ENCODE data around the gene OCRL.

Gene OCRL

GRCh38 chrX:129590596-129590995, 50.5 kb downstream of the OCRL start:
- DNase-seq: no peak

GRCh38 chrX:129593137-129593536, 53.1 kb downstream of the OCRL start:
- no peak for DNase-seq

DNA sequence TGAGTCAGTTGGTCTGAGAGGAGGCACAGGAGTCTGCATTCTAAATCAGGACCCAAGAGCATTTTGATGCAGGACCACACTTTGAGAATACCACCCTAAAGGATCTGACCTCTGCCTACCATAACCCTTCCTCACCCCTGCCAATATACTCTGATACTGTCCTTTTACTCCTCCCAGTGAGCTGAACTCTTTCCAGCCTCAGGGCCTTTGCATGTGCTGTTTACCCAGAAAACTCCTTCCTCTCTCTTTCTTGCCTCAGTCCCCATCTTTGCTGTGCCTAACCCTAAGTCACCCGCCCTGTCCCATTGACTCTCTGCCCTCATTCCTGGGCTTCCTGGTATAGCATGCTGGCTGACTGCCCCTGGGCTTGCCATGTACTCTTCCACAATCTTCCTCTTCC, 54.7 kb downstream of the OCRL start:
- DNase-seq: no peak

- no peak for DNase-seq
Measured at GRCh38 chrX:129596077-129596476, 56.0 kb downstream of the OCRL start.

DNA sequence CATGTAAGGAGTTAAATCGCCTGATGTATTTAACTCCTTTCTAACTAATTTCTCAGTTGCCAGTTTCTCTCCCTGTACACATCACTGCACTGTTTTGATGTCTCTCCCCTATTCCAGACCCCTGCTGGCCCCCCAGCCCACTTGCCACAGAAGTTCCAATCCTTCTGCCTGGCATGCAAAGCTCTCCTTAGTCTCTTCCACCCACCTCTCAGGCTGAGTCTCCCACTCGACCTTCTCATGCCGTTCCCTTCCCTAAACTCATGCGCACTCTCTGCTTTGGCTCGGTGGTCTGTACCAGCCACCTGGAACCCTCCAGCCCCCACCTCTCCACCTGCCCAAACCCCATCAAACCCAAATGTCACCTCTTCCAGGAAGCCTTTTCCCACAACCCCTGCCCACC, 57.8 kb downstream of the OCRL start:
- DNase-seq: no peak

DNA sequence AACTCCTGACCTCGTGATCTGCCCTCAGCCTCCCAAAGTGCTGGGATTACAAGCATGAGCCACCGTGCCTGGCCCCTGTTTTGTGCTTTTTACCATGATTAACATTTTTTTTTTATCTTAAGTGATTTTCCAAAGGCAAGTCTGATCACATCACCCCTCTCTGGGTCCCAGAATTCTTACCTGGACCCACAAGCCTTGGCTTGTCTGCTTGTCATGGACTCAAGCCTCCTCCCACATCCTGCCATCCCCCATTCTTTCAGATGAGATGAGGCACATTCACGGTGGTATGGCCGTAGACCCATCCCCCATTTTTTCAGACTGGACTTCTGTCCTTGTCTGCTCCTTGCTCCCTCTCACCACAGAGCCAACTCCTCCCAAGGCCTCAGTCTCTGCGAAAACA, 59.4 kb downstream of the OCRL start:
- no peak for DNase-seq

- no peak for DNase-seq
Measured at GRCh38 chrX:129599996-129600395, 59.9 kb downstream of the OCRL start.

- DNase-seq: no peak
Measured at GRCh38 chrX:129600981-129601424, 60.9 kb downstream of the OCRL start.

GRCh38 chrX:129606918-129607317, 66.9 kb downstream of the OCRL start:
- DNase-seq: no peak

DNA sequence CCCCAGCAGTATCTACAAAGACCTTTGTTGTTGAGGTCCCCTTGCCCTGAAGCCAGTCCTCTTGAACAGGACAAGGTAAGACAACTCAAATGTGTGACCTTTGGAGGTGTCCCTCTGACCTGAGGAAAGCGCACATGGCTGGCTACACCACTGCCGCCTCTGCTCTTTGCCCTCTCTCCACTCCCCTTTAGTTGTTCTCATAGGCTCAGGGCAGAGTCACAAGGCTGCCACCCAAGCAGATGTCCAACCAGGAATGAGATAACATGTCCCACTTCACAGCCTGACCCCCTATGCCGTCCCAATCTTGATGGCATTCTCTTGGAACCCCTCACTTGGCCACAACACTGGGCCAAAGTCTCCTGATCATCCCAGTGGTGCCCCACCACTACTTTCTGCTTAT, 68.4 kb downstream of the OCRL start:
- no peak for DNase-seq

DNA sequence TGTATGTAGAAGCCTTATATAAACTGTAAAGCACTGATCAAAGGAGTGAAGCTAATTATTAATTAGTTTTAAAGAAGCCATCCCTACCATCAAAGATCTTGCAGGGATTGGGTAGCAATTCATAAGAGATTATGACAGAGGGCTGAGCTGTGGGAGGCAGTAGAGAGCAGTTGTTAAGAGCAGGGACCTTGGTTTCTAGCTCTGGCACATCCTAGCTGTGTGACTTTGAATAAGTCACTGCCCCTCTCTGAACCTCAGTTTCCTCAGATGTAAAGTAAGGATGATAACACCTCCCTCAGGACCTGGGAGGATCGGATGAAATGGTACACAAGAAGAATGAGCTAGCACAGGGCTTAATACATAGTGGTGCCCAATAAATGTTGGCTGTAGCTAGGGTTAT, 69.3 kb downstream of the OCRL start:
- DNase-seq: no peak

- no peak for DNase-seq
Measured at GRCh38 chrX:129612396-129612795, 72.3 kb downstream of the OCRL start.

- DNase-seq: no peak
Measured at GRCh38 chrX:129613596-129613995, 73.5 kb downstream of the OCRL start.

- no peak for DNase-seq
Measured at GRCh38 chrX:129614481-129615255, 74.6 kb downstream of the OCRL start.

DNA sequence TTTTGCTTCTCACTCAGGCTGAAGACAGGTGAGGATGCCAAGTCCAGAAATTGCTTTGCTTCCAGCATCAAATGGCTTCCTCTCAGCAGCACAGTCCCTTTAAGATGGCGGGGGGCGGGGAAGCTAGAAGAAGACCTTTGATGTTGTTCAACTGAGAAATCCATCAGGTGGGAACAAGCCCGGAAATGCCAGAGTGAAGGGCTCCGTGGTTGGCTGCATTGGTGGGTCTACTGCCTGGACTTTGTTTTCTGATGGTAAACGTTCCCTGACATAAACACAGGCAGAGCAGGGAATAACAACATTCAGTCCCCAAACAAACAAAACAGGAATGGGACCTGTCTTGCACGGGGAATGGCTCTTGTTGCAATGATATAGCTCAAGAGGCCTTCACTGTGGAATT, 77.4 kb downstream of the OCRL start:
- DNase-seq: no peak

DNA sequence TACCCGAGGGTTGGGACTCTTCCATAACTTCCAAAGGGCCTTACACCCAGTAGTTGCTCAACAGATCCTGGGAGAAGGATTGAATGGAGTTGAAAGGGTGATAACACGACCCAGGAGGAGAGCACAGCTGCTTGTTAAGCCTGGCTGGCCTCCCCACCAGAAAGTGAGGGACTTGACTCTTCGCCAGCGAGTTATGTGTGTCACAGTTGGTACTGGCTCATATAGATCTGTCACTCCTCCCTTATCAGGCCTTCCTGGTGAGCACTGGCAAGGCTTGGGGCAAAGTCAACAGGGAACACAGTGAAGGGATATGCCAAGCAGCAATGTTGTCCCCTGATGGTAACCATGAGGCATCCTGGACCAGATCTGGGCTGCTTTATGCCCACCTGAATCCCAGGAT, 78.9 kb downstream of the OCRL start:
- no peak for DNase-seq

DNA sequence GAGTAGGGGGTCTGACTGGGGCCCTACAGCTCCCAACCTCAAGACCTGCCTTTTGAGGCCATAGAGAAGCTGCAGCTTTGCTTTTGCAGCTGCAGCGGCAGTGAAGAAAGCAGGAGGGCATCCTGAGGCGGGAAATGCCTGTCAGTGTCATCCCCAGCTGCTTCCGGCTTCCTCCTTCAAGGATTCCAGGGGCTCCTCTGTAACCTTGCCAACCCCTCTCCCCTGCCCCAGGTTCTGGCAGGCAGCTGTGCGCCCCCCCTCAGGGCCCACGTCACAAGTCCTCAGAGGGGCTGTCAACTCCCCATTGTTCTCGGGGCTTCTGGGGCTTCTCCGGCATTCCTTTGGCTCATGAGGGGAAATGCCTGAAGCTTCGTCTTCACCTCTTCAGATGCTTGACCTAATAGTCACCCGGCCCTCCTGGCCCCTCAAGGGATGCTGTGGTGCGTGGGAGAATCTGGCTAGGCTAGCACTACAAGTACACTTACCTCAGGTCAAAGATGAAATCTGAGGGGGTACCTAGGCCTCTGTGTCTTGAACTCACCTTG, 82.8 kb downstream of the OCRL start:
- no peak for DNase-seq

DNA sequence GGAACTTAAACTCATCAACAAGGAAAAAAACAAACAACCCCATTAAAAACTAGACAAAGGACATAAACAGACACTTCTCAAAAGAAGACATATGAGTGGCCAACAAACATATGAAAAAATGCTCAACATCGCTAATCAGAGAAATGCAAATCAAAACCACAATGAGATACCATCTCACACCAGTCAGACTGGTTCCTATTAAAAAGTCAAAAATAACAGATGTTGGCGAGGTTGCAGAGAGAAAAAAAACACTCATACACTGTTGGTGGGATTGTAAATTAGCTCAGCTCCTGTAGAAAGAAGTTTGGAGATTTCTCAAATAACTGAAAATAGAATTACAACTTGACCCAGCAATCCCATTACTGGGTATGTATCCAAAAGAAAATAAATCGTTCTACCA, 86.0 kb downstream of the OCRL start:
- no peak for DNase-seq

DNA sequence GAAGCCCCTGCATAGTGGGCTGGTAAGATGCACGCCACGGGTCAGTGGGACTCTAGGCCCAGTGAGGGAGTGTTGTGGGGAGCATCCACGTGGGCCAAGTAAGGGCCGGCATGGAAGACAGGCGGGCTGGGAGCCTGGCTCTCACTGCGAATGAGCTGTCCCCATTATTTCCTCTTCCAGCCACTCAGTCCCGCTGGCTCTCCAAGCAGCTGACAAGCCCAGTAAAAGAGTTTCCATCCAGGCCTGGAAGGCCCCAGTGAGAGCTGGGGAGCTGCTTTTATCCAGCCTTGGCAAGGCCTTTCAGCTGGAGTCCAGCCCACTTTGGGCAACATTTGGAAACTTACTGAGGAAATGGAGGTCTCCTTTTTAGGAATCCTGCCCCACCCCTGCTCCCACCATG, 89.8 kb downstream of the OCRL start:
- DNase-seq: no peak

DNA sequence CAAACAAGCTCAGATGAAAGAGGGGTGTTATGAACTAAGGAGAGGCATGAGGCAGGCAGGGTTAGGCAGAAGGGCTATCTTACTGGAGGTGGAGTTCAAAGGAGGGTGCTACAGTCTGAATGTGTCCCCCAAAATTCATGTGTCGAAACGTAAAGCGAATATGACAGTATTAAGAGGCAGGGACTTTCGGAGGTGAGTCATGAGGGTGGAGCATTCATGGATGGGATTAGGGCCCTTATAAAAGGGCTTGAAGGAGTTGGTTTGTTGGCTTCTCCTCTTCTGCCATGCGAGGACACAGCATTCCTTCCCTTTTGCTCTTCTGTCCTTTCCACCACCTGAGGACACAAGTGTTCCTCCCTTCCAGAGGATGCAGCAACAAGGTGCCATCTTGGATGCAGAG, 91.8 kb downstream of the OCRL start:
- no peak for DNase-seq

DNA sequence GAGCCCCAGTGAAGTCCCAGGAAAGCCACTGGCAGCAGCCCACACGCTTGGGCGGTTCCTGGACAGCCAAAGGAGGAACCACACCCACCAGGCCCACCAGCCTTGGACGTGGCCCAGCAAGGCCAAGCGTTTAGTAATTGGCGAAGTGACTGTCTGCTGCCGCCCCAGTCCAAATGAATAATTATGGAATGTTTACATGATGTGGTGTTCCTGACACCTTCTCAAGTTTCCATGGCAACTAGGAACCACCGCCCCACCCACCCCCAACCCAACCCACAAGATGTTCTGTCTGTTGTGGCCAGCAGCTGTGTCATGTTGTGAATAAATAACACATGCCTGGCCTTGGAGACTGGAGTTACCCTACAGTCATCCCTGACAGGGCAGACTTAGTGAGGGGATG, 92.4 kb downstream of the OCRL start:
- no peak for DNase-seq

GRCh38 chrX:129634541-129634940, 94.5 kb downstream of the OCRL start:
- no peak for DNase-seq

DNA sequence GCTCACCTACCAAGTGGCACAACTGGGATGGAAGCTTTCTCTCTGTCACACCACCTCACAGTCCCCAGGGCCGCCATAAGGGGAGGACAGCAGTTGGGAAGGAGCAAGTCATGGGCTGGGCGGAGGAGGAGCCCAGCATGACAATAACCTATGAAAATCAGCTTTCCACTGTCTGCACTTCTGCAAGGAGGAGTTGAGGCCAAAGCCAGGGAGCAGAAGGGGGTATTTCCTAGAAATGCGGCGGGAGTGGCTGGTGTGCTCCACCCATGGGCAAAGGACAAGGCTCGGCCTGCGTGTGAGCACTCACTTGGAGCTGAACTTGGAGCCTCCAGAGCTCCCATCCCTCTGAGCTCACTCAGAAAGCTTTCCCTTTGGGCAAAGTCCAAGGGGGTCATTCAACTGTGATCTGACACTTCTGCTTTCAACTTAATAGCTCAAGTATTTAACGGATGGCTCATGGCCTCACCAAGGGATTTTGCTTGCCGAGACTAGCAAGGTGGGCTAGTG, 96.2 kb downstream of the OCRL start:
- no peak for DNase-seq

- no peak for DNase-seq
Measured at GRCh38 chrX:129637217-129638109, 97.4 kb downstream of the OCRL start.

Data from amniotic stem cell (primary cell).